HG03521 (cell line): Measurements from ENCODE around the gene PGAM5.

ENCODE experiments used
- ATAC-seq: cut with Tn5 transposase; IDR thresholded peaks from one replicate; pipeline ENCODE4 v1.9.1; 2021; ENCODE audit warnings: mild to moderate bottlenecking, moderate library complexity; ENCODE audit not compliant: unreplicated experiment

PGAM5 gene

DNA sequence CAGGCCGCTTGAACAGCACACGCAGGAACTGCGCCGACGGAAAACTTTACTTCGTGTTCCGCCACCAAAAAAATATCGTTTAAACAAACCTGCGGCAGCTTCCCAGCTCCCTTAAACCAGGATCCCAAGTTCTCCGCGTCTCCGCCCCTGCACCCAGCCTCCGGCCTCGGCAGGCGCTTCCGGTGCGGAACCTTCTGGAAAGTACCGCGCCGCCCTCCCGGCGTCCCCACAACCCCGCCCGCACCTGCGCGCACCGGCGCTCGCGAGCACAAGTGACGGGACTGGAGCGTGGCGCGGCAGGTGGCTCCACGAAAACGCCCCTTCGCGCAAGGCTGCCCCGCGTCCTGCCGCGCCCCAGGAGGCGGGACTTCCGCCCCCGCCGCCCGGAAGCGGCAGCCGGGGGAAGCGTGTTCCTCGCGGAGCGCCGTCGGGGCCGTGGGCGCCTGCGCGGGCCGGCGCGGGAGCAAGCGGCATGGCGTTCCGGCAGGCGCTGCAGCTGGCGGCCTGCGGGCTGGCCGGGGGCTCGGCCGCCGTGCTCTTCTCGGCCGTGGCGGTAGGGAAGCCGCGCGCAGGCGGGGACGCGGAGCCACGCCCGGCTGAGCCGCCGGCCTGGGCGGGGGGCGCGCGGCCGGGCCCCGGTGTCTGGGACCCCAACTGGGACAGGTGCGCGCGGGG lies at the start of gene PGAM5:
PGAM5 (plus strand) TSS at position 438 of the 675 bp plus-strand sequence; CDS start at position 473, 35 bp downstream.
- ATAC-seq, result peak; percentile 89

DNA sequence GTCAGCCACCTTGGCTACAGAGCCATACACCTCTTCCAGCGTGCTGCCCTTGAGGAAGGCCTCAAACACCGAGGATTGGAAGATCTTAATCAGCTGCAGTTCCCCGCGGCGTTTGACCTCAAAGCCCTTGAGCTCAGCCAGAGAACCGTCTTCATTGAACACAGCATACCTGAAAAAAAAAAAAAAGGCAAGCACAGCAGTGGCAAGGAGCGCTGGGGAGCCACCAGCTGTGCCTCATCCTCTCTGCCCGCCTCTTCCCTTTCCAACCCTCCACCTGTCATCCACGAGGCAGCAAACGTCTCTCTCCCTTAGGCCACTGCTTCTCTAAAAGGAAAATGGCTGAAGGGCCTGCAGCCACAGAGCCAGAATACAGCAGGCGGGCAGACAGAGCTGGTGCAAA lies 49.6 kb upstream of the PGAM5 start:
- ATAC-seq, result no peak

DNA sequence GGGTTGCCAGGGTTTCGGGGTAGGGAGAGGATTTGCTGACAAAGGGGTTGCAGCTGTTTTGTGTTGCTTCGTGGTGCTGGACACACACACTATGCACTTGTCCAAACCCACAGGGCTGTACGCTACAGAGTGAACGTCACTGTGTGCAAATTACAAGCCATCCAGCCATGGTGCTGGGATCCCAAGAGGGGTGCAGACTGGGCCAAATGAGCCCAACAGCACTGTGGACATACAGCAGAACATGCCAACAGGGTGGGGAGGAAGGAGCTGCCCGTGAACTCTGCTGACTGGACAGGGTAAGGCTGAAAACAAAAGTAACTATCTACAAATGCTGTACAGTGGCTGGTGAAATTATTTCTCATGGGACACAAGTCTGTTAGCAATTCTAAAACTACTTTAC lies 48.7 kb upstream of the PGAM5 start:
- no peak for ATAC-seq

DNA sequence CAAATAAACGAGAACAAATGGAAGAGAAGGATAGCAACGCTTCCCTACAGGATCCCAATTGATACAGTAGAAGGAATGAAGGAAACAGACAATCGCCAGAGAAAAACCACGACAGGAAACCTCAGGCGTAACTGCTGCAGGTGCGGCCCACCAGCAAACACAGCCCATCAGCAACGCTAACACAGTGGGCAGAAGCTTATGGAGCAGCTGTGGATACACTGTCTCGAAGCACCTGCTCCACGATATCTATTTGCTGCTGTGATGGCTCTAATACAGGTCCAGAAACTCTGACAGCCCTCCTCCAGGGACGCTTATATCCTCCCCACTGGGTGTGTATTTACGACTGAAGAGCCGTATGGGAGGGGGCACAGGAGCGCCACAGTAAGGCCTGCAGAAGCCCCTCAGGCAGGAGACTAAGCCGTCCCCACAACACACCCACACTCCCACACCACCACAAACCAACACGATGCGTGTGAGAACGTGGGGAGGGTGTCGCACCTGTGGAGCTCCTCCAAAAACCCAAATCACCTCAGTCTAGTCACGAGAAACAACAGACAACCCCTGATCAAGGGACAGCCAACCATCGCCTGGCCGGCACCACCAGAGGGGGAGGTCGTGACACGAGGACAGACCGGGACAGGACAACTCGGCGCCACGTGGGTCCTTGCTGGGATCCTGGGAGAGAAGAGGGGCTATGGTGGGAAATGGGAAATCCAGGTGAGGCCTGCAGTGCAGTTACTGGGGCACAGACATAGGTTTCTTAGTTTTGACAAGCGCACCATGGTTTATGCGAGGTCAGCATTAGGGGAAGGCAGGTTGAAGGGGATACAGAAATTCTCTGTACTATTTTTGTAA lies 47.5 kb upstream of the PGAM5 start:
- no peak for ATAC-seq

DNA sequence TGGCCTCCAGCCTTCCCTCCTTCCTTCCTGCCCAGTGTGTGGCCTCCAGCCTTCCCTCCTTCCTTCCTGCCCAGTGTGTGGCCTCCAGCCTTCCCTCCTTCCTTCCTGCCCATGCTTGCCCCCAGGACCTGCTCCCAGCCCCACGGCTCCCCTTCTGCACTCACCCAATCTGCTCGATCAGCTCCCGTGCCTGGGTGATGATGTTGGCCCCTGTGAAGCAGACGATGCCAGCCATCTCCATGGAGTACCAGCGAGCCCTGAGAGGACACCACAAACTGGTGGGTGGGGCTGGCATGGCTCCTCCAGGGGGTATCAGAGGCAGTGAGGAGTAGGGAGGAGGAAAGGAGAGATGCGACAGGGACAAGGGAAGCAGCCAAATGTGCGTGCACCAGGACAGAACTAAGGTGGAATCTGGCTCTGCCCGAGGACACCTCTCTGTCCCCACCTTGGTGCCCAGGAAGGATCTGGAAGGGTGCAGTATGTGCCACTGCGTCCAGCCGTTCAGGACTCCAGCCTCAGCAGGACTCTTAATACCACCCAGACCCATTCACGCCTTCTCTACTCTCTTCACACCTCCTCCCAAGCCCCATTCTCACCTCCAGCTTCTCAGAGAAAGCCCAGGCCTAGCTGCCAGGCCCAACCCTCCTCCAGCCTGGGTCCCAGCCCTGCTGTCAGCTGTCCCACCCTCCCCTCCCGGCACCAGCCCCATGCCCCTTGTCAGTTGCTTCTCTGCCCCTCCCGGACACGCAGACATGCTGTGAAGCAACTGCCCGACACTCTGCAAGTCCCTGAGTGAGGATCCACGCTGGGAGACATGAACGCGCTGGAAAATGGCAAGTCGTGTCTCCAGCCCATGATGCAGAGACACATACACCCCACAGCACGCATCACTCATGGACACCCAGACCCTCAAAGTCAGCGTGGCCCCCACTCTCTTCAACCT lies 46.2 kb upstream of the PGAM5 start:
- ATAC-seq, result no peak

DNA sequence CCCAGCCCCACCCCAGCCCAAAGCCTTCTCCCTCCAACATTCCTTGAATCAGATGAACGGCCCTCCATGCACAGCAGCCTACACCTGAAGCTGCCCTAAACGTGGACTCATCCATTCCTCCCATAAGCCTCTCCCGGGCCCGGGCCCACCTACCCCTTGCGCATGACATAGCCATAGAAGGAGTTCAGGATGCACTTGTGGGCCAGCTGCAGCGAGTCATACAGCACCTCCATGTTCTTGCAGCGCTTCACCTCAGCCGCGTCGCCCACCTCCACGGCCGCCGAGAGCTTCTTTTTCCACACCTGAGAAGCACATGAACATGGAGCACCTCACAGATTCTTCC lies 45.5 kb upstream of the PGAM5 start:
- ATAC-seq, result no peak

DNA sequence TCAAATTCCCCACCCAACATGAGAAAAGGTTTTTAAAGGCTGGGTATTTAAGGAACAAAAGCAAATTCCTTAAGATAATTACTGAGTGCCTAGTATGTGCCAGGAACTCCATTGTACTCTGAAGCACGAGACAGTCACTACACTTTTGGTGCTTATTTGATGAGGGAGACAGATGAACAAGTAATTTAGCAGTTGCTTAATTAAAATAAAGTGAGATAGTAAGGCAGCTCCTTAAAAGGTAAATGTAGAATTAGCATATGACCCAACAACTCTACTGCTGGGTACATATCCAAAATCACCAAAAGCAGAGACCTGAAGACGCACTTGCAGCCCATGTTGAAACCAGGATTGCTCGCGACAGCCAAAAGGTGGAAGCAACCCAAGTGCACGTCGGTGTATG lies 44.8 kb upstream of the PGAM5 start:
- no peak for ATAC-seq

DNA sequence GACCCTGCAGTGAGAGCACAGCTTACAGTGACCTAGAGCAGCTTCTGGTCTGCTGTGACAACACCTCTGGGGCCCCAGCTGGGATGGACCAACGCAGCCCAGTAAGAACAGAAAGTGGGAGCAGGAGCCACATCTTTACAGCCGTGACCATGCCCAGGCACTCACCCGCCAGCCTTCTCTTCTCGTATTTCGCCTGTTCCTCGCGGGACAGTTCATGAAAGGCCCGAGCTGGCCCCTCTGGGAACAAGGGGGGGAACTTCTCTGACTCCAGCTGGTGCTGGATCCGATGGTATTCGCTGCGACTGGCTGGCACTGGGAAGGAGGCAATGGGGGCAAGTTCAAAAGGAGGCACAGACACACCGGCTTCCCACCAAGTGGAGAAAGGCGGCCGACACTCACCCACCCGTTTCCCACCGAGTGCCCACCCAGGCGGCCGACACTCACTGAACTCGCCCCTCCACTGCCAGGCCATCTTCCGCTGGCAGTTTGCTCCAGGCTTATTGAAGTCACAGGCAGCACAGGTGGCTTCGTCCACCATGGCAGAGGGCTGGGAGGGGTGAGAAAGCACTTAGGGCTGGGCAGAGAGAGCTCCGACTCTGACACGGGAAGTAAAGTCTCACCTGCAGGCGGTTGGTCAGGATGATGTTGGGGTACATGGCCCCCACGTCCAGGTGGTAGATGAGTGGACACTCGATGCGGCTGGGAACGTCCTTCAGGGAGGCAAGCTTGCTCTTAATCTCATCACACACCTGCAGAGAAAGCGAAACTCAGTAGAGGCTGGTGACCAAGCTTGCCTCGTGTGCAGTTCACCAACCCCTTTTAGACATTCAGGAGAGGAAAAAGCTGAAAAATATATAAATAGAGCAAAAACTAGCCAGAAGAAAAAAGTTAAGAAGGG lies 42.2 kb upstream of the PGAM5 start:
- no peak for ATAC-seq

DNA sequence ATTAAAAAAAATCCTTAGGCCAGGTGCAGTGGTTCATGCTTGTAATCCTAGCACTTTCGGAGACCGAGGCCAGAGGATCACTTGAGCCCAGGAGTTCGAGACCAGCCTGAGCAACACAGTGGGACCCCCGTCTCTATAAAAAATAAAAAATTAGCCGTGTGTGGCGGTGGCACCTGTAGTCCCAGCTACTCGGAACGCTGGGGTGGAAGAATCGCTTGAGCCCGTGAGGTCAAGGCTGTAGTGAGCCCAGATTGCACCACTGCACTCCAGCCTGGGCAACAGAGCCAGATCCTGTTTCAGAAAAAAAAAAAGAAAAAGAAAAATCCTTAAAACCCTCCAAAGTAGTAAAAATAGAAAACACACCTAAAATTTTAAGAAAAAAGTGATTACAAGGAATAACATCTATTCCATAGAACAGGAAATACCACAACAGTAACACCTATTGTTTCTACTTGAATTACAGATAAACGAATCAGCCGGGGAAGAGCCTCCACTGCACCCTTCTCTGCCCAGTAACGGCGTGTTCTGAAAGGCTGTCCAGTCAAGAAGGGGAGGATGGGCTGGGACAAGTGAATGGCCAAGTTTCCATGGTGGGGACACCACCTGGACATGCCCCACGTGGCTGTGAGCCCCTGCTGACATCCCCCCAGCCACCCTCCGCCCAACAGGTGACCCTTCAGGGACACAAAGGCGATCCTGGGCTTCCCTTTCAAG lies 41.3 kb upstream of the PGAM5 start:
- no peak for ATAC-seq

DNA sequence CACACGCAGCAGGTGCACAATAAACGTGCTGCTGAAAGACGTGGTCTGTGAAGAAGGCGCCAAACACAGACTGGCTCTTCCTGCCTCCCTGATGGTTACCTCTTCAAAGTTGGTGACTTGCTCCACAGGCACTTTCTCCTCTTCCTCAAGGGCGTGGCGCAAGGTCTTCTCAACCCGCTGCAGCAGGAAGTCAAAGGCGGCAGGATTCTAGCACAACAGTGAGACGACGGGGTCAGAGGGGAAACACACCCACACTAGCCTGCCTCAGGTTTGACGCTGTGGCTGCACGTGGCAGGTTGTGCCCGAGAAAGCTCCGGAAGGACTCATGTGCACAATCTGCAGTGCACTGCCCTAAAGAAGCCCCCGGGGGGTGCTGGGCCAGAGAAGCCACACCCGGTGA lies 38.5 kb upstream of the PGAM5 start:
- ATAC-seq, result no peak

DNA sequence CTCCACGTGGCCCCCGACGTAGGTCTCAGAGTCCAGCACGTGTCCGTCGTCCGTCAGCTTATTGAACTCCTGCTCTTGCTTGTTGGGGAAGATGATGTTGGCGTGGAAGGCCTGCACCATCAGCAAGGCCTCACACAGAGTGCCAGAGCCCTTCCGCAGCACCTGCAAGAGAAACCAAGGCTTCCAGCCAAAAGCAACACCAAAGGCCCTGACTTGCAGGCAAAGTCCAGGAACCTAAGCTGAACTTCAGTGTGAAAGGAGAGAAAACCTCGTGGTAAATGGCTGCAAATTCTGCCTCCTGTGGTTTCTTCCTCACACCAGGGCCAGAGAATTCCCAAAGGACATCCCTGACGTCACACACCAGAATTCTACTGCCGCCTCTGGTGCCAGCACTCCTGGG lies 38.0 kb upstream of the PGAM5 start:
- ATAC-seq, result no peak

DNA sequence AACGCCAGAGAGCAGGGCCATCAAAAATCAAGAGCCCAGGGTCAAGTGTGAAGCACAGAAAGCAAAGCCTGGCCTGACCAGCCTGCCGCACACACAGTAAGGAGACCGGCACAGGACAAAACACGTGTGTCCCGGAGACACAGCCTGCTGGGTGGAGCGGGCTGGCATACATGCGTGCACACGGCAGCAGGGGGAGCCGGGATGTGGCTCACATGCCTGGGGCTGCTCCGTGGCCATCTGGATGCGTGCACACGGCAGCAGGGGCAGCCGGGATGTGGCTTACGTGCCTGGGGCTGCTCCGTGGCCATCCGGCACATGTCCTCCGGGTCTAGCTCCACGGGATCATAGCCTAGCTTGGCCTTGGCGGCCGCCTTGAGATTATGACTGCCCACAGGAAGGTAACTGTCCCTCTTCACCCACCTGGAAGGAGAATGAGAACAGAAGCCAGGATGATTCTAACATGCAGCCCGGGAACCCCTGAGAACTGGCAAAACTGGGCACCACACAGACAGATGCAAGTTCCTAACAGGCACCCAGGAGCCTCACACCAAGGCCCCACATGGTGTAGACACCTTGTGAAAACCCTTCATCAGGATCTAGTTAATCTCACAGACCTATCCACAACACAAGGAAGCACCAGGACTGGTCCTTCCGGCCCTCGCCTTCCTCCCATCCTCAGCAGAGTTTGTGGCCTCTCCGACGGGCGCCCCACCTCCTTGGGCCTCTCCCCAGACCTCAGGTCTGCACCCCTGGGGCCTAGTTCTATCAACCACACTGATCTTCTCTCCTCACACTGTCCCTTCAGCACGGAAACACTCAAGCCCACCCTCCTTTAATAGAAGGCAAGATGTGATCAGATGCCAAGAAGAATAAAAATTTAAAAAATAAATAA lies 37.1 kb upstream of the PGAM5 start:
- ATAC-seq, result no peak

DNA sequence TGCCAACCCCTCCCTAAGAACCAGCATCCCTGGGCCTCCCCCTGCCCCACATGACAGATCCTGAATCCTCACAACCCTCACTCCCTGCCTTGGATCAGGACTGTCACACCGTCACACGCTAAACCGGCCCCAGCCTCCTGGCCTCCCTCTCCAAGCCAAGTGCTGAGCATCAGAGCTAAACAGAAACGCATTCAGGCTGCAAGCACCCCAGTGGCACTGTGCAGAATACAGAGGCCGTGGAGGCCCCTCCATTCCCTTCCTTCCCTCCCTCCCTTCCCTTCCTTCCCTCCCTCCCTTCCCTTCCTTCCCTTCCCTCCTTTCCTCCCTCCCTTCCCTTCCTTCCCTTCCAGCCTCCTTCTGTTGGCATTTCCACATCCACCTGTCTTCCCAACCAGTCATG lies 36.1 kb upstream of the PGAM5 start:
- no peak for ATAC-seq

DNA sequence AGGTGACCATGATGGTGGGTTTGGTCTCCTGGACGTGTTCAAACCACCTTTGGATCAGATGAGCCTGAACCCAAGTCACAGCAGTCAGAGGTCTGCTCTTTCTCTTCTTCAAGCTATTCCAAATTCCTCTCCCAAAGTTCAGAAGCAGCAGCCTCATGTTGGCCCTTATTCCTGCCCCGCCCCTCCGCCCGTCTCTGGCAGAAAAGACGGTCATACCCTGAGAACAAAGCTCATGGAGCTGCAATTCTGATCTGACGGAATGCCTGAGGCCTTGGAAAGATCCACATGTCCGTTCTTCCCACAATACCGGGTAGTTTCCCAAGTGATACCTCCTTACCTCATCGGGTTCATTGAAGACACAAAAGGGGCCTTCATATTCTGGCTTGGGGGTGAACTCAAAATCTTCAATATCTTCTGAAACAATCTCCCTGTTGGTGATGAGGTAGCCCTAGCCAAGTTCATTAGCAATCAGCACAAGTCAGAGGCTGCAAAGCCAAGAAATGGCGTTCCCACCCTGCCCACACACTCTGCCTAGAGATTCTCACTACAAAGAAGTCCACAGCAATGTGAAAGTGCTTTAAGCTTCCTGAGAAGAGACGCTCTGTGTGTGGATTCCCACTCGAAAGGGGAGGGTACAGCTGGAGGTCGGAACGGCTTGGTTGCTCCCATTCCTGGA lies 34.7 kb upstream of the PGAM5 start:
- ATAC-seq, result no peak

DNA sequence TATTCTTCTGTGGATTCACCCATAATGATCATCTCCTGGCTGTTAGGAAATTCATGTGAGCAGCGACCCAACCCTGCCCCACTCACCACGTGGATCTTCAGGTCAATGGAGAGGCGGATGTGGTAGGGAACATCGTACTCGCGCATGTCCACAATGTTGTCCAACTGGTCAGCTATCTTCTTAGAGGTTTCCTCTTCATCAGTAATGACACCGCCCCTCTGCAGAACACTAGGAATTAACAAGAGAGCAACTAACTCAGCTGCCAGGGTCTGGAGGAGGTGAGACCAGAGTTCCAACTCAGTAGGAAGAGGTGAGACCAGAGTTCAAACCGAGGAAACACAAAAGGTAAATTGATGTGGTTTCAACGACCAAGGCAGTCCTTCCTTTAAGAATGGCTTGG lies 33.1 kb upstream of the PGAM5 start:
- no peak for ATAC-seq

DNA sequence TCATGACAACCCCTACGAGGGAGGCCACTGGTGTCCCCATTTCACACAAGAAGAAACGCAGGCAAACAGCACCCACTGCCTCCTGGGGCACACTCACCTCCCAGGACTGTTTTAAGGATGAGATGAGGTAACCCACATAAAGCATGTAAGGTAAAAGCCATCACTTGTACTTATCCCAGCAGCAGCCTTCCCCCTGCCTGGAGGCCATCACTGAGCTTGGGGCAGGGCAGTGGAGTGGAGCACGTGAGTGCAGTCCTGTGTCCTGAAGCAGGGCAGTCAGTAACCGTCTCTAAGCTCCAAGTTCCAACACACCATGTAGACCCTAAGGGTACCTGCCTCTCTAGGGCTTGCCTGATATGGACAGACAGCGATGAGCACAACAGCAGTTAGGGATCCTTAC lies 25.2 kb upstream of the PGAM5 start:
- no peak for ATAC-seq

DNA sequence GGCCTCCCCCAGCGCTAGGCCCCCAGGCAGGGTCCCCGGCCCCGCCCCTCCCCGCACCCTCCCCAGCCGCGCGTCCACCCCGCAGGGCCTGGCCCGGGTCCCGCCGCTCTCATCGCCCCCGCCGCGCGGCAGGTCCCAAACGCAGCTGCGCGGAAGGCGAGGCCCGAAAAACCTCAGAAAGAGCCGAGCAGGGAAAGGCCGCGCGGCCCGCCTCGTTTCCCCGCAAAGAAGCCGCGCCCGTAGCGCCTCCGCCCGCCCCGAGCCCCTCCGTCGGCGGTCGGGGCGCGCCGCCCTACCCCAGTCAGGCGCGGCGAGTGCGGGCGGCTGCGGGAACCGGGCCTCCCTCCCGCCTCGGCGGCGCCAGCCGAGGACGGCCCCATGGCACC lies 23.8 kb upstream of the PGAM5 start:
- peak; percentile 16 for ATAC-seq
